Stimulated activated CD4-positive, alpha-beta T cell treated with anti-CD3 and anti-CD28 coated beads, Interleukin-2, amount 100 ng/mL, for 4 hours (primary cell): ENCODE data around the gene NIPAL4.

Experiments
- DNase-seq: peaks from one replicate; pipeline ENCODE4 v3.0.0-alpha.2; 2020; ENCODE audit warnings: low read depth

The NIPAL4 gene

GRCh38 chr5:157516626-157517325, 56.8 kb downstream of the NIPAL4 start:
- DNase-seq, result no peak

- no peak for DNase-seq
These were observed 59.0 kb downstream of the NIPAL4 start for GRCh38 chr5:157518963-157519362.

GRCh38 chr5:157519579-157520253, 59.7 kb downstream of the NIPAL4 start:
- no peak for DNase-seq

GRCh38 chr5:157520911-157521703, 61.1 kb downstream of the NIPAL4 start:
- DNase-seq, result no peak

- no peak for DNase-seq
These were observed 61.7 kb downstream of the NIPAL4 start for GRCh38 chr5:157521704-157522029.

- DNase-seq, result no peak
These were observed 64.0 kb downstream of the NIPAL4 start for GRCh38 chr5:157523976-157524375.
